ENCODE measurements around the gene AKT3.
"Not testable (repeated sequence)": the region's sequence is repeated elsewhere in the genome, so short reads cannot be mapped to it uniquely, and the experiment has no call there.

AKT3 gene

DNA sequence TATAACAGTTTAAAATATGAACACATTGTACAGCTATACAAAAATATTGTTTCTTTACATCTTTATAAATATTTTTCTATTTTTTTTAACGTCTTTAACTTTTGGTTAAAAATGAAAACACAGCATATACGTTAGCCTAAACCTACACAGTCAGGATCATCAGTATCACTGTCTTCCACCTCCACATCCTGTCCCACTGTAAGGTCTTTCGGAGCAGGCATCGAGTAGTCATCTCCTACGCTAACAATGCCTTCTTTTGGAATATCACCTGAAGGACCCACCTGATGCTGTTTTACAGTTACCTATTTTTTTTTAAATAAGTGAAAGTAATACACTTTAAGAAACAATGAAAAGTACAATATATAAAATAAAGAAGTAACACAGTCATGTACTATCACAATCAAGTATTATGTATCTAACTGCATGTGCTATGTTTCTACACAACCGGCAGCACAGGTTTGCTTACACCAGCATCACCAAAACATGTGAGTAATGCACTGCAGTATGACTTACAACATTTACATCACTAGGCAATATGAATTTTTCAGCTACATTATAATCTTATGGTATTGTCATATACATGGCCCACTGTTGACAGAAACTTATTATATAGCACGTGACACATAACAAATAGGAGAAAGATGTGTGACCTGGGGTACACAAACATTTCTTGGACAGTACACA lies 254.4 kb downstream of the AKT3 start:
- DNase-seq, result no peak

DNA sequence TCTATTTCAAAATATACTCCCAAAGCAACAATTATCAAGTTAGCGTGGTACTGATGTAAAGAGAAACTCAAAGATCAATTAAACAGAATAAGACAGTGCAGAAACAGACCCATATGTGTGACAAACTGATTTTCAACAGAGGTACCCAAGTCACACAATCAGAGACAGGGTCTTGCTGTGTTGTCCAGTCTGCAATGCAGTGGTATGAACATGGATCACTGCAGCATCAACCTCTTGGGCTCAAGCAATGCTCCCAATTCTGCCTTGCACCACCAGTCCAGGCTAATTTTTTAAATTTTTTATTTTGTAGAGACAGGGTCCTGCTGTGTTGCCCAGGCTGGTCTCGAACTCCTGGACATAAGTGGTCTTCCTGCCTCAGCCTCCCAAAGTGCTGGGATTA lies 255.6 kb downstream of the AKT3 start:
- DNase-seq, result no peak

DNA sequence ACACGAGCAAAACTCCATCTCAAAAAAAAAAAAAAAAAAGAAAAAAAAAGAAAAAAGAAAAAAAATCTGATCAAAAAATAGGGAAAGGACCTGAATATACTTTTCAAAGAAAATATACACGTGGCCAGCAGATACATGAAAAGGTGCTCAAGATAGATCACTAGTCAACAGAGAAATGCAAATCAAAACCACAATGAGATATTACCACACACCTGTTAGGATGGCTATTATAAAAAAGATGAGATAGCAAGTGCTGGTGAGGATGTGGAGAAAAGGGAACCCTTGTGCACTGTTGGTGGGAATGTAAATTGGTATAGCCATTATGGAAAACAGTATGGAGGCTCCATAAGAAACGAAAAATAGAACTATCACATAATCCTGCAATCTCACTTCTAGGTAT lies 260.8 kb downstream of the AKT3 start:
- DNase-seq, result not testable (repeated sequence)

DNA sequence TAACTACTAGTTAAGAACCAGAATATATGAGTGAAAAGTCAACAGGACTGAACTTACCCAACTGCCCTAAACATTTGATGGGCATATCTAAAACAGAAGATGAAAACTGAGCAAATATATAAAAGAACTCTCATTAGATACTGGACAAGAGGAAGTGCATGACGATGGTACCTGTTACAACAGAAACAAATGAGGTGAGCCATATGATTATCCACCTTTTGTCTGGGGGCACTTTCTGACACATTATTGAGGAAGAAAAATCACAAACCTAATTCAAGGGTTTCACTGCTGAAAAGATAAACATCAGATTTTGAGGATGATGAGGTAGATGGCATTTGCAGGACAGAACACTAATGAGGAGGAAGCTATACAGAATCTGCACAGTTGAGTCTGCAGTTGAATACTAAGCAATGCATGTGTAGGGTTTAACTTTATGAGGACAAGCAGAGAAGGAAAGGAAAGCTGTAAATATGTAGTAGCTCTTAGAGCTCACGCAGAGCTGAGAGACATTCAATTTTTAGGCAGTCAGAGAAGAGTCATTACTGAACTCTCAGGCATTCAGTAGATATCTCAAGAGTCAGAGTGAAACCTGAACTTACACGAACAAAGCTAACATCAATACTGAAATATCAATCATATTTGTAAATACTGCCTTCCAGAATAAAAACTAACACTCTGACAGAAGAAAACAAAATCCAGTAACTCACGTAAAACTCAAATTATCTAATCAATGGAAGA lies 262.1 kb downstream of the AKT3 start:
- no peak for DNase-seq

DNA sequence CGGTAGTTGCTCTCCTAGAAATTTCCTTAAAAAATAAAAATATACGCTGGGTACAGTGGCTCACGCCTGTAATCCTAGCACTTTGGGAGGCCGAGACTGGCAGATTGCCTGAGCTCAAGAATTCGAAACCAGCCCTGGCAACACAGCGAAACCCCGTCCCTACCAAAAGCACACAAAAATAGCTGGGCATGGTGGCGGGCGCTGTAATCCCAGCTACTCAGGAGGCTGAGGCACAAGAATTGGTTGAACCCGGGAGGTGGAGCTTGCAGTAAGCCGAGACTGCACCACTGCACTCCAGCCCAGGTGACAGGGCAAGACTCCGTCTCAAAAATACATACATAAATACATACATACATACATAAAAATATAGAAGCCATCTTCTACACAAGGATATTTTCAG lies 262.8 kb downstream of the AKT3 start:
- DNase-seq, result no peak

DNA sequence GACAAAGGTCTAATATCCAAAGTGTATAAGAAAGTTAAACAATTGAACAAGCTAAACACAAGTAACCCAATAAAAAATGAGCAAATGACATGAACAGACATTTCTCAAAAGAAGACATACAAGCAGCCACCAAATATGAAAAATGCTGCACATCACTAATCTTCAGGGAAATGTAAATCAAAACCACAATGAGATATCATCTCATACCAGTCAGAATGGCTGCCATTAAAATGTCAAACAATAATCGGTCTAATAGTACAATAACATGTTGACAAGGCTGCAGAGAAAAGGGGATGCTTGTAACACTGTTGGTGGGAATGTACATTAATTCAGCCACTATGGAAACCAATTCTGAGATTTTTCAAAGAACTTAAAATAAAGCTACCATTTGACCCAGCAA lies 264.1 kb downstream of the AKT3 start:
- no peak for DNase-seq

DNA sequence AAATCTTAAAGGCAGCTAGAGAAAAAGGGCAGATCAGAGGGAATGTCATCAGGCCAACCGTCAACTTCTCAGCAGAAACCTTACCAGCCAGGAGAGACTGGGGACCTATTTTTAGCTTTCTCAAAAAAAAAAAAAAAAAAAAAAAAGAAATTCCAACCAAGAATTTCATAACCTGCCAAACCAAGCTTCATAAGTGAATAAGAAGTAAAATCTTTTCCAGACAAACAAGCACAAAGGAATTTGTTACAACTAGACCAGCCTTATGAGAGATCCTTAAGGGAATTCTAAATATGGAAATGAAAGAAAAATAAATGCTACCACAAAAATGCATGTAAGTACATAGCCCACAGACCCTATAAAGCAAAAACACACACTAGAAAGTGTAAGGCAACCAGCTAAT lies 267.7 kb downstream of the AKT3 start:
- no peak for DNase-seq

DNA sequence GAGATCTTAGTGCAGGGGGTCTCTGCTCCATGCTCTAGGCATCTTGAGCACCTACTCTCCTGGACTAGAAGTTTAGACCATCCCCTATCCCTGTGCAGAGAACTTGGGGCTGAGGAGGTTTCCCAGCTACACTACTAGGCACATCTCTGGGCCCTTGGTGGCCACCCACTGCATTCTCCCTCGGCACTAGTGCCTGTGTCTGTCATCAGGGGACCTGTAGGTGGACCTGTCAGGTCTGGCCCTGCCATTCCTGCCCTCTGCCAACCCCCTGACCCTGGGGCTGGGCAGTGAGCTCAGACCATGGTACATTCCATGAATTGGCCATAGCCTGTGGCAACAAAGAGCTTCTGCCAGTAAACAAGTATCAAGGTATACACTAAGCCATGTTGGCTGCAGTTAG lies 269.1 kb downstream of the AKT3 start:
- no peak for DNase-seq

DNA sequence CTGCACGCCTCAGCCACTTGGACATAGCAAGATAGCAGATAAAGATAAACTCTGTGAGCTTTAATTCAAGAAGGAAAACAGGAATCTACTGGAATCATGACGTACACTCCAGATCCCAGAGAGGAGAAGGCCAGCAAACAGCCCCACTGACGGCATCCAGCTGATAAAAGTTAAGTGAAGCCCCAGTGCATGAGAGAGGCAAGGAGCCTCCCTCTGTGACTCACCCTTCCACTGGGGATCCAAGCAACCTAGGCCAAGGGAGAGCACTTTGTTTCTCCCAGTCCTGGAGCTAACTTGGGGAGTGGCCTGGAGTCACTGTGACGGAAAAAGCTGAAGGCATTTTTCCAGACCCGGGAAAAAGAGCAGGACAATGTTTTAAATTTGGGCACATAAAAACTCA lies 270.0 kb downstream of the AKT3 start:
- DNase-seq, result no peak

DNA sequence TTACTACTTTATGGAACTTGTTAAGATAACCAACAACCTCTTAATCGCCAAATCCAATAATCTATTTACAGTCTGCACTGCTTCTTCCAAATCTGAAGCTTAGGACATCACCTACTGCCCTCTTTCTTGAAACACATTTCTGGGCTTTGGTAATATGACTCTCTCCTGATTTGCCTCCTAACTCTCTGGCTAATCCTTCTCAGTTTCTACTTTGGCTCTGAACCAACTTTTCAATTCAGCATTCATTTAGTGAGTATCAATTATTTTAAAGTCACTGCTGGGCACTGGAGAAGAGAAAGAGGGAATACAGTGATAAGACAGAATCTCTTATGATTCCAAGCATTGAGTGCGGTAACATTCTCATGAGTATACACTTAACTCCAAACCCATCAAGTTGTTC lies 275.0 kb downstream of the AKT3 start:
- DNase-seq, result no peak

DNA sequence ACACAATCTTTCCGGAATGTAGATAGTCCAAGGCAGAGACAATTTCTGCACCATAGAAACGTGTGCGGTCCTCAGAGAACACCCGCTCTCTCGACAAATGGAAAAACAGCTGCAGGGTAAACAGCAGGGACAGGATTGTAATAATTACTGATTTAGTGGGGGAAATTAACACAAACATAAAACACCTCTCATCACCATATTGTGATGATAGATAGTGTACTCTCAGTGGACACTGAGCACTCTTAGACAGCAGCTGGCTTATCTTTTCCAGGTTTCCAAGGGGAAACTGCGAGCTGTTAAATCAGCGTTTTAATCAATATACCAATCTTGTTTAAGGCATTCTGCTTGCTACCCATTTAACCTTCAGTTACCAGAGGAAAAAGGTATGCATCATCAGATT lies 277.1 kb downstream of the AKT3 start:
- DNase-seq, result no peak

DNA sequence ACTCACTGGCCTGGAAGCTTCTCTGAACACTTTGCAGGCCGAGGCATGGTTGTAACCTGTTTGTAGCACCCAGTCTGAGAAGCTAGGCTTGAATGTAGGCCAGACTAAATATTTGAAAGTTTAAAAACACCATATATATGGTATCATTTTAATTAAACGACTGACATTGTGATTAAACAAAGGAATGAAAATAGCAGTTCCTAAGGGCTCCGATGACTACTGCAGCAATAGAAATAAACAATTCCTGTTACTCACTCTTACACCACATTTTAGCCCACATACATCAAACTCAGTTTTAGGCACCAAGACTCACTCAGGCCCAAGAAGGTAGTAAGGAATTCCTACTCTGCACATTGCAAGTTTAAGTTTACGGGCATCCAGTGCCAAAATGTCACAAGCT lies 281.2 kb downstream of the AKT3 start:
- DNase-seq, result no peak

DNA sequence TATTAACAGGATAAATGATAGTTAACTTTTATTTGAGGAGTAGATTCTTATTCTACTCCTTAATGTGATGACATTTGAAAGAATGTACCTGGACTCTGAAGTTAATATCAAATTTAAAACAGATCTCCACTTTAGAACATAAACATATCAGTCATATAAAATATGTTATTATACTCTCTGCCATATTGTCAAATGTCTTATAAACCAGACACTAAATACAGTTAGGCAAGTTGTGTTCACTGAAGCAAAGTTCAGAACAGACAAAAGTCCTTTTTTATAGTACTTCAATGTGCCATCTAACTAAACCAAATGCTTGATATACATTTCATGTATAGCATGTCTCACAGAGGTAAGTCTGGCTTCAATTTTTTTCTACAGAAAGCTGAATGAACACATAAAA lies 285.2 kb downstream of the AKT3 start:
- DNase-seq, result no peak

DNA sequence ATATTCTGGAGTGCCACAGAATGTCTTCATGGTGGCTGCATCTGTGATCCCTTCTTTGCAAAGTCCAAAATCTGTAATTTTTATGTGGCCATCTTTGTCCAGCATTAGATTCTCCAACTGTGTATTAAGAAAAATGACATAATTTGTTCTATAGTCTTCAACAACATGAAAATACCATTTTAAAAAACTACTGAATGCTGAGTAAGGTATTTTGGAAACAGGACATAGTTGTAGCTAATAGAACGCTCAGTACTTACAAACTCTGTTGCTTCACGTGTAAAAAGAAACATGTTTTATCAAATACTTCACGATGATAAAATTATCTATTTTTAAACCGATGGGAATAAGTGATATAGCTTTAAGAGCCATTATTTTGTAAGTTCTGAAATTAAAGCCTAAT lies 286.3 kb downstream of the AKT3 start:
- no peak for DNase-seq

DNA sequence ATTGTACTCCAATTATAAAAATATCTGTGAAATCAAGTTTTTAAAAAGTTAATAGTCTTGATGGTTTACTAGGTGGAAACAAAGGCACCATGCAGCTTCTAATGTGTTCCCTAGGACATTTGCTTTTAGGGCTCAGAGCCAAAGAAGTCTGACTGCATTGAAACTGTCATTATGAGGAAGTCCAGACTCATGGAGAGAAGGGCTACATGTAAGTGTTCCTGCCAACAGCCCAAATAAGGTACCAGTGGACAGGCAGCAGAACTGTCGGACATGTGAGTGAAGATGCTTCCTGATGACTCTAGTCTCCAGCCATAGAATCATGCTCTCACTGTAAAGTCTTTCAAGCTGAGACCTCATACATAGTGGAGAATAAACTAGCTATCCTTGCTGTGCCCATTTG lies 287.6 kb downstream of the AKT3 start:
- no peak for DNase-seq

DNA sequence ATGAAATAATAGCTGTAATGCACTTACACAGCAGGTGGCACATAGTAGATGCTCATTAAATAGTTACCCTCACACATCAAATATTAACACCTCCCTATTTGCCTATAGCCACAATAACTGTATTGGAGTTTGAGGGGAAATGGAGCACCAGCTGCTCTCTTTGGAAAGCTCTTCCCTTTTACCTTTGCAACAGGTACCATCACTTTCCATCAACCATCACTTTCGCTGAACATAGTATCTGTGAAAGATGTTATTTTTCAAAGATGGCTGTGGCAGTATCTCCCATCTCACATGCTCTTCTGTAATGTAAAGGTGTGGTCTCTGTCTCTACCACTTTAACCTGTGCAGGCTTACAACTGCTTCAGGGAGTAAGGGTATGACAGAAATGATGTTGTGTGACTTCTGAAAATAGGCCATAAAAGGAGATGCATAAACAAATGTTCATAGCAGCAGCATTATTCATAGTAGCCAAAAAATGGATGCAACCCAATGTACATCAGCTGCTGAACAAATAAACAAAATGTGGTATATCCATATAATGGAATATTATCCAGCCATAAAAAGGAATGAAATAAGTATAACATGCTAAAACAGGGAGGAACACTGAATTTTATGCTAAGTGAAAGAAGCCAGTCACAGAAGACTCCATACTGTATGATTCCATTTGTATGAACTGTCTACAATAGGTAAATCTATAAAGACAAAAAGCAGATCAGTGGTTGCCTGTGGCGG lies 288.3 kb downstream of the AKT3 start:
- no peak for DNase-seq

DNA sequence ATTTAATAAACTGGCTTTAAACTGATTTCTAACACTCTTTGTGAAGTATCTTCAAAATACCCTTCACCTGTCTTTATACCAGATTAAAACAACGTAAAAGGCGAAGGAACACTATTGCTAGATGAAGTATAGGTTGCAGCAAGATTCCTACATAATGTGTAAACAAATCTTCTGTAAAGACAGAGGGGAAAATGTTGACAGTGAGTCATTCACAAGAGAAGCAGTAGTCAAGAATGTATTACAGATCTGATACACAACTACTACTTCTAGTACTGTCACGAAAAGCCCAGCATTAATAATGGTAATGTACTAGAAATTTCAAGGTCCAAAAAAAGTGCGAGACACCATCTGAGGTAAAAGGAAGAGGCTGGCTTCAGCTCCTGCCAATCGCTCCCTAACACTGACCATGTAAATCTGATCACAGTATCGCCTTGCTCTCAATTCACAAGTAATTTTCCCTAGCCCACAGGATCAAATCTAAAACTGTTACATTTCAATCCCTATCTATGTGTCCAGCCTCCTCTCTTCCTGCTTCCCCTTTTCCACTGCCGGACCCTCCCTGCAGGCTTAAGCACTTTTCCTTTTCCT lies 290.4 kb downstream of the AKT3 start:
- DNase-seq, result no peak

DNA sequence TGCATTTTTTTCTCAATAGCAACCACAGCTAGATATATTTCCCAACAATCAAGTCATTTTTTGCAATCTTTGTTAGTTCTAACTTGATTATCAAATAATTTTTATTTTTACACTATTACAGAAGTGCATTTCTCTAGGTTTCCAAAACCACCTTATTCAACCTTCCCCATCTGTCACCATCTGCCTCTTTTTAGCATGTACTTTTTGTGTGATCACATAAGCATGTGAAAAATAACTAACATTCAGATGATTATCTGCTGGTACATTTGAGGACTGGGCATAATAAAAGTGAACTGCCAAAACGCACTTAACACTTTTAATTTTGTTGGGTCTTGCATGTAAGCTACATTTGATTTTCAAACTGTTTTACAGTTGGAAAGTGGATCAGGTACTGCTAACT lies 291.5 kb downstream of the AKT3 start:
- DNase-seq, result no peak

DNA sequence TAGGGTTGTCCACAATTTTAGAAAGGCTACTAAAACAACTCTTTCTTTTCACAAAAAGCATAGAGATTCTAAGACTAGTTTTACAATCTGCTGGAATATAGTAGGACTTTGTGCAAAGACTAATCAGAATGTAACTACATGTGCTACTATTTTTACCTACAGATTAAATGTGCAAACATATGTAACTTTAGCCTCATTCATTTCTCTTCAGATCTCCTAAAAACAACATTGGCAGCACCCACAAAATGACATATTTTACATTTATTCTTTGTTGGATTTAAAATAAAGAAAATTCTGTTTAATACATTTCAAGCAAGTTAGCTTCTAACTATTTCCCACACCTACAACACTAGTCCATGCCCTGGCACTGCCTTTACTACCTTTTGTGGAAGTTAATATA lies 292.2 kb downstream of the AKT3 start:
- DNase-seq, result no peak

DNA sequence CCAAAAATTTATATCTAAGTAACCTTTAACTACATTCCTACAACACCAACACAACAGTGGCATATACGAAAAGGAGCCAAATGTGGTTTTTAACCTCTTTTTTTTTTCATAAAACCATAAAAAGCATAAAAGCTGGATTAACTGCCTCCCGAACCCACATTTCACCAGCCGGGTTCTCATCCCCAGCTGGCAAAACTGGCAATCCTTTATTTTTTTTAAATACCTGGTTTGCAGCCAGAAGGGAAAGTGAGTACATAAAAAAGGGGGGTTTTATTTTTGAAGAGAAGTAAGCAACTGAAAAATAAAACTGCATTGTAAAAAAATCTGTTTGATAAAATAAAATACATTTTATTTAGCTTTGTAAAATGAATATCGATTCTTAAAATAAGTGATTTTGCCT lies 295.4 kb downstream of the AKT3 start:
- no peak for DNase-seq

DNA sequence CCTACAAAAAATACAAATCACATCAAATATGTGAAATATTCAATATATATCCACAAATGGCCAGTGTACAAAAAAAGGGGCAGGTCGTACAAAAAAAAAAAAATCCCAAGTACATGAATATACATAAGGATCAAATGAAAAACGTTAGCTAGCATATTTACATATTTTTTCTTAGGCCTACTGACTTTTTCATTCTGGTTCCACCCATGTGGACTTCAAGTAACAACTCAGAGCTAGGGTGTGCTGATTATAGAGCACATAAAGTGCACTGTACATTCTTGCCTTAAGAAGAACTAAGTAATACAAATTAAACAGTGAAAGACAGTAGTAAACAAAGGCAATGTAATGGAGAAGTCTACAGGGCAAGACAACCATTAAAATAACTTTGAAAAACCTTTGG lies 297.0 kb downstream of the AKT3 start:
- DNase-seq, result no peak

DNA sequence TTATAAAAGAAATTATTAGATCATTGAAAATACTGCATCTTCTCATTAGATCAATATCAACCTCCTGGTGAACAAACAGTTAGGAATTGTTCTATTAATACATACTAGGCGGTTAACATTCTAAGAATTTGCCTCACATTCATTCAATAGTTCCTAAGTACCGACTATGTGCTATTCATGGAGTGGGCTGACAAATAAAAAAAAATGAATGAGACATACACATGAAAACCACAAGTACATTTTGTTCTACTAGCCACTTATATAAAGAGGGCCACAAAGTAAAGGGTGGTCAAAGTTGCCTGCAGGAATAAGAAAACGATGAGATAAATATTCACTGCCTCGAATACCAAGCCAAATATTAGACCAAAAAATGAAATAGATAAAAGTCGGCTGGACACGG lies 299.8 kb downstream of the AKT3 start:
- DNase-seq, result no peak

DNA sequence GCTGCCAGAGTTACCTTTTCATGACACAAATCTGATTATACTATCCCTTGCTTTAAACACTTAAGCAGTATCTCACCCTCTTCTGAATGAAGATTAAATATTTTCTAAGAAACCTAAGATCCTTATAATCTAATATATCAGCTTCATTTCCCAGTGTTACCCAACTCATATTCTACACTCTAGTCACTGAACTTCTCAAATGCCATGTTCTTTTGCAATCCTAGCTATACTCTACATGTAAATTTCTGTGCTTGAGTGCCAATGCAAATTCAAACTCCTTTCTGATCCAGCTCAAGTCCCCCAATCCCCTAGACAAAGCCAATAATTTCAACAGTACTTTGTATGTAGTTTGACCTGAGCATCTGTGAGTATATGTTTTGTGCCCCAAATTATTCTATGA lies 300.3 kb downstream of the AKT3 start:
- no peak for DNase-seq

DNA sequence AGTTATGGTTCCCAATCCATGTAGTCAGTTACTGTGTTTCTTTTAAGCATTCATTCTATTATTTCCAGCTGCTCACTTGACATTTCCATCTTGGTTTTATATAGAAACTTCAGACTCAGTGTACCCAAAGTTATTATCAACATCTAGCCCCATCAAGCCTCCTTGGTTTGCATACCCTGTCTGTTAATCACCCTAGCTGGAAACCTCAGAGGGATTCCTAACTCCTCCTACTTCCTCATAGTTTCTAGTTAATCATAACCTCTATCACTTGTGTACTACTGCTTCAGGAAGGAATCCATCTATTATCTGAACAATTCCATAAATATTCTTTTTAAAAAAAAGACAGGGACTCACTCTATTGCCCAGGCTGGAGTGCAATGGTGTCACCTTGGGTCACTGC lies 300.9 kb downstream of the AKT3 start:
- DNase-seq, result no peak
